GM12878 (cell line): Measurements from ENCODE around the gene TNFAIP8L3. TPM values are rescaled to one million over a fixed set of nuclear protein-coding genes. Genes with fewer than 3 reads are reported as not detected.

Experiments used
- ATAC-seq: fragments of 200-7000 bp; cut with Tn5 transposase; 3 replicates; pipeline ENCODE4 v1.9.1; 2020; ENCODE audit warnings: mild to moderate bottlenecking, moderate library complexity
- BruUV-seq: library from RNA; stranded (reverse); fragments of 400-500 nt; replicated peaks from 2 replicates; lab custom pipeline; 2021; lab: Mats Ljungman, UMichigan
- CTCF ChIA-PET: fragments of 300-600 bp; sonication (Branson Sonifier 250); formaldehyde crosslinking; extraction: SDS; loops from one replicate; lab custom pipeline; 2021; ENCODE audit warnings: inconsistent platforms; lab: Yijun Ruan, JAX
- POLR2A ChIA-PET: fragments of 350-600 bp; formaldehyde crosslinking; extraction: SDS; loops from one replicate; lab custom pipeline; 2021; ENCODE audit warnings: inconsistent platforms; lab: Charles Lee
- RAD21 ChIA-PET: fragments of 300-600 bp; sonication (Branson Sonifier 250); formaldehyde crosslinking; loops from one replicate; lab custom pipeline; 2023; ENCODE audit warnings: antibody characterized with exemption; ENCODE audit not compliant: unreplicated experiment; lab: Charles Lee
- SMC1A ChIA-PET: fragments of 300-600 bp; sonication (Branson Sonifier 250); formaldehyde crosslinking; loops from one replicate; lab custom pipeline; 2023; ENCODE audit not compliant: unreplicated experiment, uncharacterized antibody; lab: Charles Lee
- DNase-seq: peaks from one replicate; pipeline ENCODE4 v3.0.0-alpha.2; 2011; ENCODE audit warnings: low read depth, low spot score
- FAIRE-seq: peaks from 3 replicates; lab custom pipeline; 2011; peaks lifted over from hg19 to GRCh38; lab: Jason Lieb, UNC
- H2AFZ ChIP-seq: 2 replicates; pipeline ENCODE4 v1.6.0; 2011; ENCODE audit warnings: low read depth, low read length, control low read depth; ENCODE audit not compliant: control insufficient read depth
- H3K27ac ChIP-seq: 2 replicates; pipeline ENCODE4 v1.5.1; 2011; ENCODE audit warnings: control low read depth; ENCODE audit not compliant: control insufficient read depth, insufficient read depth
- H3K27me3 ChIP-seq, 2 experiments: replicated peaks in 1 of 2; 2 replicates each; pipeline versions ENCODE4 v1.6.0 to v1.6.1; 2011; ENCODE audit warnings: low read length in 1 of 2; ENCODE audit not compliant: control insufficient read depth in 2 of 2, insufficient read depth in 2 of 2
- H3K36me3 ChIP-seq, 2 experiments: 2 replicates each; pipeline ENCODE4 v1.5.1; 2011; ENCODE audit warnings: low read length in 1 of 2; ENCODE audit not compliant: control insufficient read depth in 2 of 2, insufficient read depth in 2 of 2
- H3K4me1 ChIP-seq: 2 replicates; pipeline ENCODE4 v1.6.1; 2011; ENCODE audit warnings: mild to moderate bottlenecking, low read length, moderate library complexity, mixed read lengths; ENCODE audit not compliant: control insufficient read depth, insufficient read depth
- H3K4me2 ChIP-seq: 2 replicates; pipeline ENCODE4 v1.6.0; 2011; ENCODE audit warnings: control low read depth; ENCODE audit not compliant: control insufficient read depth, insufficient read depth
- H3K4me3 ChIP-seq: fragments of 200-600 bp; sonication (generic); 2 replicates; pipeline ENCODE4 v1.5.1; 2016
- H3K79me2 ChIP-seq: 2 replicates; pipeline ENCODE4 v1.6.0; 2011; ENCODE audit warnings: low read length; ENCODE audit not compliant: control insufficient read depth, insufficient read depth
- H3K9ac ChIP-seq: 2 replicates; pipeline ENCODE4 v1.8.0; 2011; ENCODE audit warnings: low read length, control low read depth, mixed read lengths; ENCODE audit not compliant: control insufficient read depth, insufficient read depth
- H3K9me3 ChIP-seq: replicated peaks from 3 replicates; pipeline ENCODE4 v1.5.1; 2011; ENCODE audit warnings: mild to moderate bottlenecking, low read length; ENCODE audit not compliant: control insufficient read depth, insufficient read depth
- H4K20me1 ChIP-seq: 2 replicates; pipeline ENCODE4 v1.6.0; 2011; ENCODE audit not compliant: control insufficient read depth, insufficient read depth
- ATF3 ChIP-seq: IDR thresholded peaks from 2 replicates; pipeline ENCODE4 v1.6.1; 2011; ENCODE audit warnings: low read depth, mild to moderate bottlenecking, low read length, moderate library complexity, borderline replicate concordance; ENCODE audit errors: extremely low read depth
- BCL3 ChIP-seq: IDR thresholded peaks from 2 replicates; pipeline ENCODE4 v1.6.1; 2011; ENCODE audit warnings: borderline replicate concordance, low read depth, mild to moderate bottlenecking, moderate library complexity, low read length; ENCODE audit not compliant: insufficient read depth, poor library complexity, severe bottlenecking
- CBFB ChIP-seq: IDR thresholded peaks from 2 replicates; pipeline ENCODE4 v1.6.1; 2016; ENCODE audit warnings: antibody characterized with exemption, low read depth
- E2F4 ChIP-seq: IDR thresholded peaks from 2 replicates; pipeline ENCODE4 v1.6.1; 2012; ENCODE audit warnings: low read depth, low read length, improper control_type of control experiment
- EED ChIP-seq: sonication (generic); IDR thresholded peaks from 2 replicates; pipeline ENCODE4 v1.6.1; 2016; ENCODE audit warnings: antibody characterized with exemption, low read depth
- ETV6 ChIP-seq, 2 experiments: fragments of 450-650 bp in 1 of 2; IDR thresholded peaks in 1 of 2; conservative IDR thresholded peaks in 1 of 2; 2 replicates each; pipeline ENCODE4 v1.6.1; 2014; ENCODE audit warnings: antibody characterized with exemption in 1 of 2, borderline replicate concordance in 1 of 2, low read depth in 1 of 2, mild to moderate bottlenecking in 1 of 2, moderate library complexity in 1 of 2
- MEF2B ChIP-seq: fragments of 450-650 bp; IDR thresholded peaks from 2 replicates; pipeline ENCODE4 v1.6.1; 2018; ENCODE audit warnings: mild to moderate bottlenecking, moderate library complexity; ENCODE audit not compliant: partially characterized antibody, poor library complexity, severe bottlenecking
- POLR2A ChIP-seq: IDR thresholded peaks from 2 replicates; pipeline ENCODE4 v1.6.1; 2011; ENCODE audit warnings: low read depth, mild to moderate bottlenecking, low read length
- SMAD1 ChIP-seq: fragments of 450-650 bp; IDR thresholded peaks from 2 replicates; pipeline ENCODE4 v1.6.1; 2018; ENCODE audit warnings: mild to moderate bottlenecking, low read depth; ENCODE audit not compliant: partially characterized antibody
- SP1 ChIP-seq: IDR thresholded peaks from one replicate; pipeline ENCODE4 v1.6.1; 2011; ENCODE audit warnings: low read depth, low read length
- STAT3 ChIP-seq: IDR thresholded peaks from 2 replicates; pipeline ENCODE4 v1.6.1; 2011; ENCODE audit warnings: low read depth, low read length, improper control_type of control experiment
- TBL1XR1 ChIP-seq: IDR thresholded peaks from 2 replicates; pipeline ENCODE4 v1.6.1; 2012; ENCODE audit warnings: low read depth, low read length, improper control_type of control experiment
- WGBS: methylation state at CpG from one replicate; pipeline ENCODE4 v1.1.6; 2016; ENCODE audit warnings: low lambda C conversion rate; ENCODE audit not compliant: insufficient replicate concordance, insufficient coverage; ENCODE audit errors: missing lambda C conversion rate; 5-methylcytosine and 5-hydroxymethylcytosine counted together
- in situ Hi-C: fragments of 300-500 bp; cut with MboI; formaldehyde crosslinking; loops from 9 replicates; pipeline ENCODE4 v1.14.3; 2018; ENCODE audit warnings: mixed read lengths
- intact Hi-C: fragments of 100-400 bp; cut with micrococcal nuclease; formaldehyde crosslinking; loops from one replicate; pipeline ENCODE4 v1.14.2; 2022; ENCODE audit not compliant: unreplicated experiment
- polyA plus RNA-seq, 11 experiments: library from polyadenylated mRNA; depleted of rRNA in 4 of 11; unstranded in 6 of 11; stranded (reverse) in 5 of 11; fragments of >200 nt; fragmentation: Nextera tagmentation in 4 of 11; fragmentation: Illumina TruSeq in 1 of 11; extraction: Ambion mirVana in 4 of 11; extraction: Trizol in 1 of 11; gene quantifications; 1 replicate in 1 of 11; 2 replicates in 10 of 11; pipeline versions ENCODE4 v1.2.1 to v1.2.3, GENCODE V29; 2011 to 2016; ENCODE audit warnings: inconsistent platforms in 2 of 11, missing spikeins in 2 of 11, low read depth in 1 of 11
- total RNA-seq, 4 experiments: library from RNA; depleted of rRNA in 3 of 4; stranded (reverse); fragments of >200 nt in 3 of 4; fragmentation: Illumina TruSeq in 1 of 4; extraction: Trizol in 1 of 4; gene quantifications; 2 replicates each; pipeline versions ENCODE4 v1.2.1 to v1.2.3, GENCODE V29; 2013 to 2021
- TF ChIP-seq, protein P1 (sequence below): fragments of 450-650 bp; IDR thresholded peaks from 2 replicates; pipeline ENCODE4 v1.6.1; 2017; ENCODE audit warnings: mild to moderate bottlenecking

Gene TNFAIP8L3
- total and polyA plus RNA-seq, 10 of the 15 experiments (the other 5 are each of a cell fraction or from before 2014, with no cell fraction given), result 0.22 TPM; not detected in 9

- ChIA-PET SMC1A (interaction anchor here (0.5 to 5.0 kb wide), 4 partner anchors 9 to 258 kb away, joined by 3 to 22 read pairs (median 6); no protein-coding TSS in a partner anchor), RAD21 (no interaction called here), POLR2A (interaction anchor here (0.6 kb wide), 1 partner anchor 15 kb away, joined by 4 read pairs; no protein-coding TSS in a partner anchor), CTCF (no interaction called here)
- no peak overlapping the region for H3K4me2 ChIP-seq
- no peak for DNase-seq
- FAIRE-seq, result no peak
- no peak for ATAC-seq
- peaks cover 0 to 5% of the 10 kb centered on the region in 2 experiments; a peak in 2 of 4 replicates for H3K27me3 ChIP-seq
- BruUV-seq, result no TSS peak
- H3K9ac ChIP-seq, result no peak overlapping the region
- no peaks in the 10 kb centered on the region for H3K36me3 ChIP-seq
- TF ChIP-seq BCL3, result no peak
- intact Hi-C loops, result no loop called here
- H4K20me1 ChIP-seq, result no peaks in the 10 kb centered on the region
- H3K79me2 ChIP-seq, result no peaks in the 10 kb centered on the region
- in situ Hi-C loops, result no loop called here
- H3K4me3 ChIP-seq, result no peak overlapping the region
- no peaks in the 10 kb centered on the region for H3K9me3 ChIP-seq
- no peak overlapping the region for H2AFZ ChIP-seq
- no peaks in the 10 kb centered on the region for H3K4me1 ChIP-seq
- no peak overlapping the region for H3K27ac ChIP-seq
- 47% methylated on average over 4 of the region's 4 CpGs for WGBS
Measured at GRCh38 chr15:51086409-51086808, 8.3 kb downstream of the TNFAIP8L3 start.

DNA sequence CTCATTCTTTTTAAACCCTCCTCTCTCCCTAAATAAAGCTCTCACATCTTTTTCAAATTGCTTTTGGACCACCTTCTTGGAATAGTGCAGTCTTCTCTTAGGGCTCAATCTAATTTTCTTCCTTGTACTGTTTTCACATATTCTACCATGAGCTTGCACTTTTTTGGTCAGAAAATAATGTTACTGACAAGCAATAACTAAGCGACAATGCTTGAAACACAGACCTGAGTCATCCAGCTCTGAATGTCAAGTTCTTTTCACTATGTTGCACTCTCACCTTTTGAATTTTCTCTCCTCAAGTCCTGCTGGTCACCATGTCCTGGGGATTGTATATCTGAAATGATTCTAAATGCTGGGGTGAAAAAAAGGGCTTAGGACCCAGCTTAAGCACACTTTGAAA, 8.9 kb downstream of the TNFAIP8L3 start:
- Histone ChIP-seq H3K4me1 (no peaks in the 10 kb centered on the region), H3K36me3 (no peaks in the 10 kb centered on the region), H3K4me3 (no peak overlapping the region), H3K9me3 (no peaks in the 10 kb centered on the region), H3K79me2 (no peaks in the 10 kb centered on the region), H3K27ac (no peak overlapping the region), H3K4me2 (no peak overlapping the region), H3K9ac (no peak overlapping the region), H2AFZ (no peak overlapping the region), H4K20me1 (no peaks in the 10 kb centered on the region), H3K27me3 (peaks cover 0 to 5% of the 10 kb centered on the region in 2 experiments; a peak in 2 of 4 replicates)
- intact Hi-C loops (no loop called here), in situ Hi-C loops (no loop called here)
- CTCF ChIA-PET, result no interaction called here
- WGBS, result 93% methylated on average over 1 of the region's 1 CpG
- RAD21 ChIA-PET, result no interaction called here
- POLR2A ChIA-PET, result no interaction called here
- no TSS peak for BruUV-seq
- FAIRE-seq, result no peak
- no peak for ATAC-seq
- DNase-seq, result no peak
- SMC1A ChIA-PET, result interaction anchor here (0.9 to 5.0 kb wide), 4 partner anchors 8 to 77 kb away, joined by 3 to 22 read pairs (median 6); no protein-coding TSS in a partner anchor
- TF ChIP-seq CBFB (no peak), POLR2A (no peak), SP1 (no peak), ETV6 (conservative IDR thresholded peaks at IDR 0.05 in 1 of 2, IDR thresholded peaks at IDR 0.05 in 1 of 2; ENCODE audit: borderline replicate concordance in 1 of 2, low read depth in 1 of 2) (no peak), TBL1XR1 (no peak), EED (no peak), MEF2B (no peak), ATF3 (no peak), E2F4 (no peak), SMAD1 (no peak), STAT3 (no peak)
- TF ChIP-seq, protein P1, sequence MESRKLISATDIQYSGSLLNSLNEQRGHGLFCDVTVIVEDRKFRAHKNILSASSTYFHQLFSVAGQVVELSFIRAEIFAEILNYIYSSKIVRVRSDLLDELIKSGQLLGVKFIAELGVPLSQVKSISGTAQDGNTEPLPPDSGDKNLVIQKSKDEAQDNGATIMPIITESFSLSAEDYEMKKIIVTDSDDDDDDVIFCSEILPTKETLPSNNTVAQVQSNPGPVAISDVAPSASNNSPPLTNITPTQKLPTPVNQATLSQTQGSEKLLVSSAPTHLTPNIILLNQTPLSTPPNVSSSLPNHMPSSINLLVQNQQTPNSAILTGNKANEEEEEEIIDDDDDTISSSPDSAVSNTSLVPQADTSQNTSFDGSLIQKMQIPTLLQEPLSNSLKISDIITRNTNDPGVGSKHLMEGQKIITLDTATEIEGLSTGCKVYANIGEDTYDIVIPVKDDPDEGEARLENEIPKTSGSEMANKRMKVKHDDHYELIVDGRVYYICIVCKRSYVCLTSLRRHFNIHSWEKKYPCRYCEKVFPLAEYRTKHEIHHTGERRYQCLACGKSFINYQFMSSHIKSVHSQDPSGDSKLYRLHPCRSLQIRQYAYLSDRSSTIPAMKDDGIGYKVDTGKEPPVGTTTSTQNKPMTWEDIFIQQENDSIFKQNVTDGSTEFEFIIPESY, result no peak
